Endodermal cell (in vitro differentiated cells): ENCODE data around the gene KCNB1. TPM values are rescaled to one million over a fixed set of nuclear protein-coding genes. Genes with fewer than 3 reads are reported as not detected.

Experiments
- DNase-seq: peaks from one replicate; pipeline ENCODE4 v3.0.0-alpha.2; 2017
- H3K27ac ChIP-seq: 2 replicates; pipeline ENCODE4 v1.5.1; 2013; ENCODE audit warnings: mild to moderate bottlenecking, low read depth, low read length, moderate library complexity
- H3K27me3 ChIP-seq: 2 replicates; pipeline ENCODE4 v1.6.1; 2013; ENCODE audit warnings: mild to moderate bottlenecking, low read length, moderate library complexity; ENCODE audit not compliant: insufficient read depth, control insufficient read depth, poor library complexity, severe bottlenecking
- H3K36me3 ChIP-seq: 2 replicates; pipeline ENCODE4 v1.7.0; 2013; ENCODE audit warnings: mild to moderate bottlenecking, low read length, moderate library complexity; ENCODE audit not compliant: control insufficient read depth, insufficient read depth
- H3K4me1 ChIP-seq: one replicate; pipeline ENCODE4 v1.7.0; 2013; ENCODE audit warnings: low read length; ENCODE audit not compliant: control insufficient read depth, insufficient read depth
- H3K4me3 ChIP-seq: 2 replicates; pipeline ENCODE4 v1.5.1; 2013; ENCODE audit warnings: mild to moderate bottlenecking, low read length, moderate library complexity
- H3K9ac ChIP-seq: 2 replicates; pipeline ENCODE4 v1.6.1; 2013; ENCODE audit warnings: mild to moderate bottlenecking, low read length, moderate library complexity; ENCODE audit not compliant: poor library complexity, severe bottlenecking; ENCODE audit errors: extremely low read depth
- H3K9me3 ChIP-seq: 2 replicates; pipeline ENCODE4 v1.6.1; 2013; ENCODE audit warnings: mild to moderate bottlenecking, low read length, moderate library complexity; ENCODE audit not compliant: control insufficient read depth
- H3K27ac Mint-ChIP-seq: 2 replicates; pipeline ENCODE4 v1.8.0; 2020; ENCODE audit warnings: mixed read lengths
- H3K27me3 Mint-ChIP-seq: 2 replicates; pipeline ENCODE4 v1.8.0; 2021; ENCODE audit warnings: mild to moderate bottlenecking, mixed read lengths; ENCODE audit not compliant: insufficient read depth
- H3K36me3 Mint-ChIP-seq: 2 replicates; pipeline ENCODE4 v1.8.0; 2020; ENCODE audit warnings: low read depth, mixed read lengths
- H3K4me1 Mint-ChIP-seq: 2 replicates; pipeline ENCODE4 v1.8.0; 2020; ENCODE audit warnings: mixed read lengths
- H3K4me3 Mint-ChIP-seq: 2 replicates; pipeline ENCODE4 v1.8.0; 2020; ENCODE audit warnings: mild to moderate bottlenecking, moderate library complexity, mixed read lengths
- H3K9me3 Mint-ChIP-seq: 2 replicates; pipeline ENCODE4 v1.8.0; 2020; ENCODE audit warnings: mild to moderate bottlenecking, mixed read lengths
- WGBS, 2 experiments: methylation state at CpG; one replicate each; pipeline versions ENCODE4 v1.1.5 to v1.1.7; 2013; ENCODE audit warnings: missing lambda C conversion rate in 2 of 2, mixed read lengths in 1 of 2; ENCODE audit not compliant: insufficient coverage in 1 of 2, insufficient read length in 1 of 2; 5-methylcytosine and 5-hydroxymethylcytosine counted together
- total RNA-seq, 2 donors: library from RNA; stranded (reverse); fragmentation: NEBNext Ultra II Directional in 1 of 2; extraction: Animal tissue kit (Norgen Biotek cat#: 25700) in 1 of 2; gene quantifications; 2 replicates in 1 of 2; 3 replicates in 1 of 2; pipeline ENCODE4 v1.2.1, GENCODE V29; 2021
- TF ChIP-seq, protein P1 (sequence below): fragments of 200-600 bp; sonication (generic); conservative IDR thresholded peaks from 2 replicates; pipeline ENCODE4 v1.5.0; 2021; ENCODE audit warnings: antibody characterized with exemption, mild to moderate bottlenecking

KCNB1 gene
- total RNA-seq, 2 donors from 2014 or later = 0.46 to 0.84 TPM

DNA sequence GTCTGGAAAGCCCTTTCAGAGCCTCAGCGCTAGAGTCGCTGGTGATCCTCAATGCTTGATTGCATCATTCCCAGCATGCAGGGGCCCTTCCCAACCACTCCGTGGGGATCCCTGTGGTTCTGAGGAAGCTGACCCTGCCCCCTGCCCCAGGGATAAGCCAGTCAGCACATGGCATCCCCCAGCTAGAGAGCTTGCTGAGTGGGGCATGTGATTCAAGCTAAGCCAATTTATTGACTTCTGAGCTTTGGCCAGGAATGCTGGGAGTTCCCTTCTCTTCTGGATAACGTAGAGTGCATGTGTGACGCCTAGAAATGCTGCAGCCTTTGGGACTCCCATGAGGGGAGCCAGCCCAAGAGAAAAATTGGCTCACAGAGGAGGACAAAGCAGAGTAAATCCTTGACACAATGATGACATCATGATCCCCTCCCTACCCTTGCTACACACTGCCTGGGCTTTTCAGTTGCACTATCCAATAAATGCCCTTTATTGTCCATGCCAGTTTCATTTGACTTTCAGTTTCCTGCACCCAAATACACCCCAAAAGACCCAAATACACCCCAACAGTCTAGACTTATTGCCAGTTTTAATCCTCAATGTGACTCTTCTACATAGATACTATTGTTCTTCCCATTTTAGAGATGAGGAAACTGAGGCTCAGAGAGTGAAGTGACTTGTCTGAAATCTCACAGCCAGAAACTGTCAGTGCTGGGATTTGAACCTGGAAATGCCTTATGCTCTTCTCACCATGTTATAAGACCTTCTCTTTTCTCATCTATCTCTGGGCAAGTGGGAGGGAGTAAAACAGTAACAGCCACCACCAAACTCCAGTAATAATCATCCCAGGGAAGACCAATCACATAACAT, 34.3 kb downstream of the KCNB1 start:
- H3K9ac ChIP-seq = no peak overlapping the region
- no peaks in the 10 kb centered on the region for H3K9me3 ChIP-seq
- peaks cover 4% of the 10 kb centered on the region for H3K4me1 ChIP-seq
- peaks cover 15% of the 10 kb centered on the region for H3K27me3 Mint-ChIP-seq
- H3K36me3 Mint-ChIP-seq = no peaks in the 10 kb centered on the region
- no peak overlapping the region for H3K27ac Mint-ChIP-seq
- peaks cover 23% of the 10 kb centered on the region for H3K4me1 Mint-ChIP-seq
- H3K36me3 ChIP-seq = no peaks in the 10 kb centered on the region
- no peak overlapping the region for H3K27ac ChIP-seq
- no peak overlapping the region for H3K4me3 Mint-ChIP-seq
- peak; percentile 74 for DNase-seq
- no peak overlapping the region for H3K4me3 ChIP-seq
- no peaks in the 10 kb centered on the region for H3K27me3 ChIP-seq
- WGBS, 2 experiments = 64 to 69% methylated on average over 5 of the region's 5 CpGs
- no peaks in the 10 kb centered on the region for H3K9me3 Mint-ChIP-seq
- TF ChIP-seq, protein P1, sequence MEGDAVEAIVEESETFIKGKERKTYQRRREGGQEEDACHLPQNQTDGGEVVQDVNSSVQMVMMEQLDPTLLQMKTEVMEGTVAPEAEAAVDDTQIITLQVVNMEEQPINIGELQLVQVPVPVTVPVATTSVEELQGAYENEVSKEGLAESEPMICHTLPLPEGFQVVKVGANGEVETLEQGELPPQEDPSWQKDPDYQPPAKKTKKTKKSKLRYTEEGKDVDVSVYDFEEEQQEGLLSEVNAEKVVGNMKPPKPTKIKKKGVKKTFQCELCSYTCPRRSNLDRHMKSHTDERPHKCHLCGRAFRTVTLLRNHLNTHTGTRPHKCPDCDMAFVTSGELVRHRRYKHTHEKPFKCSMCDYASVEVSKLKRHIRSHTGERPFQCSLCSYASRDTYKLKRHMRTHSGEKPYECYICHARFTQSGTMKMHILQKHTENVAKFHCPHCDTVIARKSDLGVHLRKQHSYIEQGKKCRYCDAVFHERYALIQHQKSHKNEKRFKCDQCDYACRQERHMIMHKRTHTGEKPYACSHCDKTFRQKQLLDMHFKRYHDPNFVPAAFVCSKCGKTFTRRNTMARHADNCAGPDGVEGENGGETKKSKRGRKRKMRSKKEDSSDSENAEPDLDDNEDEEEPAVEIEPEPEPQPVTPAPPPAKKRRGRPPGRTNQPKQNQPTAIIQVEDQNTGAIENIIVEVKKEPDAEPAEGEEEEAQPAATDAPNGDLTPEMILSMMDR = no peak

DNA sequence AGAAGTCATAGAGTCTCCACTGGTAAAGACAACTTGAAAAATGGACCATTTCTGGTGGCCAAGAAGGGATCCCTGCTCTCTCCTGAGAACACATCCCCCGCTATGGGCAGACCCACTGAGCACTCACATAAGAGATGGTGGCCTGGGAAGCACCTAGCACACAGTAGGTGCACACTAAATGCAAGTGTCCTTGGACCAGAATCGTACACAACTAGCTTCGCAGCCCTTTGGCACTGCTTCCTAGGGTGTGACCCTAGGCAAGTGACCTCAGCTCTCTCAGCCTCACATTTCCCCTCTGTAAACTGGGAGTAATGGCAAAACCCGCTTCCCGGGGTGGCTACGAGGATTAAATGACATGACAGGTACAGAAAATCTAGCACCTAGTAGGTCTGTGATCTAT, 35.1 kb downstream of the KCNB1 start:
- WGBS, 2 experiments = 91 to 97% methylated on average over 6 of the region's 6 CpGs
- peaks cover 23% of the 10 kb centered on the region for H3K4me1 Mint-ChIP-seq
- no peak overlapping the region for H3K4me3 ChIP-seq

DNA sequence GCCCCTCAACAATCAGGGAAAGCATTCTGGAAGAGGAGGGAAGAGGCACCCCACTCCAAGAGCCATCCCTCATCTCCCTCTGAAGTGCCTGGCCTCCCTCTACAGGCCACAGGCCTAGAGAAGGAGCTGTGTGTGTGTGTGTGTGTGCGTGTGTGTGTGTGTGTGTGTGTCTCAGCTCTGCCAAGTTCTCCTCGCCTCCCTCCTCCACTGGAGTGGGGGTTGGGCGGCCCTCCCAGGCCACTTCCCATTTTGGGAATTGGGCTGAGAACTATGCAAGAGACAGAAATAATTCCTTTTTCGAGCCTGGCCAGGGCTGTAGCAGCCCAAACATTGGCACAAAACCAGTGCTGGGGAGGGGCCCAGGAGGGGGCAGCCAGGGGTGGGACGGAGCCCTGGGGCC, 35.7 kb downstream of the KCNB1 start:
- 77 to 79% methylated on average over 2 to 3 of the region's 5 CpGs for WGBS, 2 experiments
- peak; percentile 90 for DNase-seq
- TF ChIP-seq, protein P1 = no peak
- Histone ChIP-seq H3K9ac (no peak overlapping the region), H3K9me3 (no peaks in the 10 kb centered on the region), H3K27ac (no peak overlapping the region), H3K36me3 (no peaks in the 10 kb centered on the region), H3K27me3 (no peaks in the 10 kb centered on the region), H3K4me3 (no peak overlapping the region), H3K4me1 (peaks cover 4% of the 10 kb centered on the region)
- Mint-ChIP-seq H3K4me1 (peaks cover 23% of the 10 kb centered on the region), H3K9me3 (no peaks in the 10 kb centered on the region), H3K36me3 (no peaks in the 10 kb centered on the region), H3K27ac (no peak overlapping the region), H3K27me3 (peaks cover 15% of the 10 kb centered on the region), H3K4me3 (no peak overlapping the region)

More for the DNA sequence above, 35.1 kb downstream of the KCNB1 start:
- no peak overlapping the region for H3K9ac ChIP-seq
- H3K36me3 ChIP-seq = no peaks in the 10 kb centered on the region
- H3K36me3 Mint-ChIP-seq = no peaks in the 10 kb centered on the region
- H3K9me3 Mint-ChIP-seq = no peaks in the 10 kb centered on the region
- H3K4me1 ChIP-seq = peaks cover 4% of the 10 kb centered on the region
- TF ChIP-seq, protein P1 = no peak
- H3K27ac Mint-ChIP-seq = no peak overlapping the region
- peaks cover 13% of the 10 kb centered on the region for H3K27me3 Mint-ChIP-seq
- DNase-seq = no peak
- no peaks in the 10 kb centered on the region for H3K27me3 ChIP-seq
- H3K27ac ChIP-seq = no peak overlapping the region
- H3K9me3 ChIP-seq = no peaks in the 10 kb centered on the region
- H3K4me3 Mint-ChIP-seq = no peak overlapping the region
